Upper lobe of left lung (tissue), 4 donors: Measurements from ENCODE around the gene PLXNA2.

ENCODE experiments used
- POLR2A ChIP-seq, 4 donors: fragments of 450-650 bp; IDR thresholded peaks; one replicate each; pipeline ENCODE4 v1.5.1; 2016 to 2017; ENCODE audit warnings: antibody characterized with exemption in 4 of 4, mild to moderate bottlenecking in 2 of 4
- TF ChIP-seq, protein P1 (sequence below), 6 experiments: fragments of 450-650 bp in 4 of 6; fragments of 200-600 bp in 2 of 6; sonication (generic) in 2 of 6; IDR thresholded peaks; one replicate each; pipeline ENCODE4 v1.5.1; 2016 to 2019; ENCODE audit warnings: antibody characterized with exemption in 6 of 6

DNA sequence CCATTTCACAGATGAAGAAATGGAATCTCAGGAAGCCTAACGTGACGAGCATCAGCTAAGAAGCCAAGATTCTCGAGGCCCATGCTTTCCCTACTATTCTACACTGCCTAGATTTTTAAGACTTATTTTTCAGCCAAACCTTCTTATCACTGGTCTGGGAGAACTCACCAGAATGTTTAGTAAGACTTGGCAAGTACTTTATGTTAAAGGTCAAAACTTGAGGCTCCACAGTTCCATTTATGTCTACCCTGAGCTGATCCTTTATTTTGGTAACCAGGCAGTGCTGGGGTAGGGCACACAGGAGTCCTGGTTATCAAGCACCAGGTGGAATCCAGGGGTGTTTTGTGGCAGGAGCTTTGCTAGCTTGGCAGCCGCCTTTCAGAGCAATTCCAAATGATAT lies 16.8 kb downstream of the PLXNA2 start:
- TF ChIP-seq, protein P1, sequence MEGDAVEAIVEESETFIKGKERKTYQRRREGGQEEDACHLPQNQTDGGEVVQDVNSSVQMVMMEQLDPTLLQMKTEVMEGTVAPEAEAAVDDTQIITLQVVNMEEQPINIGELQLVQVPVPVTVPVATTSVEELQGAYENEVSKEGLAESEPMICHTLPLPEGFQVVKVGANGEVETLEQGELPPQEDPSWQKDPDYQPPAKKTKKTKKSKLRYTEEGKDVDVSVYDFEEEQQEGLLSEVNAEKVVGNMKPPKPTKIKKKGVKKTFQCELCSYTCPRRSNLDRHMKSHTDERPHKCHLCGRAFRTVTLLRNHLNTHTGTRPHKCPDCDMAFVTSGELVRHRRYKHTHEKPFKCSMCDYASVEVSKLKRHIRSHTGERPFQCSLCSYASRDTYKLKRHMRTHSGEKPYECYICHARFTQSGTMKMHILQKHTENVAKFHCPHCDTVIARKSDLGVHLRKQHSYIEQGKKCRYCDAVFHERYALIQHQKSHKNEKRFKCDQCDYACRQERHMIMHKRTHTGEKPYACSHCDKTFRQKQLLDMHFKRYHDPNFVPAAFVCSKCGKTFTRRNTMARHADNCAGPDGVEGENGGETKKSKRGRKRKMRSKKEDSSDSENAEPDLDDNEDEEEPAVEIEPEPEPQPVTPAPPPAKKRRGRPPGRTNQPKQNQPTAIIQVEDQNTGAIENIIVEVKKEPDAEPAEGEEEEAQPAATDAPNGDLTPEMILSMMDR (IDR thresholded peaks at IDR 0.05): no peak
- no peak for TF ChIP-seq POLR2A (IDR thresholded peaks at IDR 0.05)
